ENCODE results near the gene WDR46.

Gene WDR46

DNA sequence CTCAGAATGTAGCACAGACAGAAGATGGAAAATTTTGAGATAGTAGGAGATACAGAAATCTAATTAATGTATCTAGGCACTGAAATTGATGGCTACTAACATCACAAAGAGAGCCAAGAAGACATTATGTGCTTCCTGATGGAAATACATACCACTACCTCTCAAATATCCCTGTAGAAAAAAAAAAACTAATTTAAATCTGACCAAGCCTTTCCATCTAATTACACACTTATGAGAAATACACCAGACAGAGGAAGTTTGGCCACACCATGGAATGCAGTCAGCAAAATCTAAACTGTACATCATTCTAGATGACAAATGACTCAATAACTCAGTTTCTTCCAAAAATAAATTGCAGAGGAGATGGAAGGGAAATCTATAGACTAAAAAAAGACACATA is 36.3 kb downstream of the WDR46 start:
- DNase-seq: no peak

DNA sequence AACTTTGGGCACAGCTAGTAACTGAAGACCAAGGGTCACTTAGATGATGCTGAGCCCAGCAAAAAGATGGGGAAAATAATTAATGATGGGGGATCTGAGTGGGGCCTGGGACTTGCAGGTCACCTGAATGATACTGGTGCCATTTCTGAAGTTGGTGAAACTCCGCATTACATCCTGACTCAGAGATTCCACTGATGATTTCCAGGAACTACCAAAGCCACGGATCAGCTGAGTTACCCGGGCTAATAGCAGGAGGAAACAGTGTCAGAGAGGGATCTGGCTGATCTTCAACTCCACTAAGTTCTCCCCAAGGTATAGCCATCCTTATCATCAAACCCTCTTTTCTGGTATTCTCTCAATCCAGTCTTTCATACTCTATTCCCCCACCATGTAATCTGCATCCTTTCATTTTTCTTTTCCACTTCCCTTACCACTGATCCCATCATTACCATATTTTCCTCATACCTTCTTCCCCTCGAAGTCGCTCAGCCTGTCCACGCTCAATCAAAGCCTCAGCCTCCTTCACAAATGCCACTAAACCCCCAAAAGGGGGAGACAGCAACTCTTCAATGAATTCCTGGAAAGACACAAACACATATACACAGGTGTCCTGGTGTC is 37.5 kb downstream of the WDR46 start:
- no peak for DNase-seq

DNA sequence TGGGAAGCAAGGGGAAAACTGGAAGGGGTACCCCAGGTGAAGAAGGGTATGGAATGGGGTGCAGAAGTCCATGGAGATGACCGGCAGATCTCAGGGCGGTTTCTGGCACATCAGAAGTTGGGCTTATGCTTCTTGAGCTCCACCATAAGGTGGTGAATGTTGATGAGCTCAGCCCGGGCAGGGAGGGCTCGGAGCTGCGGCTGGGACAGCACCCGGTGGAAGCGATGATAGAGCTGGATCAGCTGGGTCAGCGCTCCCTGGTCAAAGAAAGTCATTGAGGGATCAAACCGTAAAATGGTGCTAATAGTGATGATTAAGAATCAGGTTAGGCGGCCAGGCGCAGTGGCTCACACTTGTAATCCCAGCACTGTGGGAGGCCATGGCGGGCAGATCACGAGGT is 38.3 kb downstream of the WDR46 start:
- DNase-seq: no peak

DNA sequence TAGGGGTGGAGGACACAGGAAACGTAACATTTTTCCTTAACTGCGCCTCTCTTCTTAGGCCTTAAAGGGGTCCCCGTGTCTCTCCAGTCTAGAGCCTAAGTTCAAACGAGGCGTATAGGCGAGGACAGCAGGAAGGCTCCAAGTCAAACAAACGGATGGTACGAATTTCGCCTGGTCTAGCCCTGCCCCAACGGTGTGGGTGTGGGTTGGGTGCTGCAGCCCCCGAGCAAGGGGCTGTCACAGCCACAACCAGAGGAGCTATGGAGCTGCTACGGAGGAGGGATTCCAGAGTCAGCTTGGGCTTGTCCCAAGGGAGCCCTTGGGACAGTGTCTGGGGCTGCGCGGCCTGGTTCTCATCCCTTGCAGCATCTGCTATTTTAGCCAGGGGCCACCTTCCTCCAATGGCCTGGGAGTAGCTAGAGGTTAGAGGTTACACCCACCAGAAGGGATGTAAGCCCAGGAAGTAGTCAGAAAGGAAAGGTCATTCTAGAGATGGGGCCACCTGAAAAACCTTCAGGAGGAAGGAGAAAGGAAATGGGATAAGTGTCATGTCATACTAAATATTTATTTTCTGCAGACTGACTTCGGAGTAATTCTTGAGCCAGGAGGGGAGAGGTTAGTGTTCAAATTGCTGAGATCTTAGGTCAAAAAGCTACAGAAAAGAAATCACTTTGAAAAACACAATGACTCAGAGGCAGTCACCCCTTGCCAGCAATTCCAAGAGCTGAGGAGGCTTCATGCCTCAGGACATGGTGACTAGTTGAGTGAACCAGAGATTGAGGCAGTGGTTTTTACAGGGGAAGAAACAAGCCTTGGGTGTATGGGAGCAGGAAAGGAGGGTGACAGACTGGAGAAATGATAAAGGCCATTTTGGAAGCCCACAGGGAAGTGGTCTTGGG is 39.1 kb downstream of the WDR46 start:
- DNase-seq: no peak

DNA sequence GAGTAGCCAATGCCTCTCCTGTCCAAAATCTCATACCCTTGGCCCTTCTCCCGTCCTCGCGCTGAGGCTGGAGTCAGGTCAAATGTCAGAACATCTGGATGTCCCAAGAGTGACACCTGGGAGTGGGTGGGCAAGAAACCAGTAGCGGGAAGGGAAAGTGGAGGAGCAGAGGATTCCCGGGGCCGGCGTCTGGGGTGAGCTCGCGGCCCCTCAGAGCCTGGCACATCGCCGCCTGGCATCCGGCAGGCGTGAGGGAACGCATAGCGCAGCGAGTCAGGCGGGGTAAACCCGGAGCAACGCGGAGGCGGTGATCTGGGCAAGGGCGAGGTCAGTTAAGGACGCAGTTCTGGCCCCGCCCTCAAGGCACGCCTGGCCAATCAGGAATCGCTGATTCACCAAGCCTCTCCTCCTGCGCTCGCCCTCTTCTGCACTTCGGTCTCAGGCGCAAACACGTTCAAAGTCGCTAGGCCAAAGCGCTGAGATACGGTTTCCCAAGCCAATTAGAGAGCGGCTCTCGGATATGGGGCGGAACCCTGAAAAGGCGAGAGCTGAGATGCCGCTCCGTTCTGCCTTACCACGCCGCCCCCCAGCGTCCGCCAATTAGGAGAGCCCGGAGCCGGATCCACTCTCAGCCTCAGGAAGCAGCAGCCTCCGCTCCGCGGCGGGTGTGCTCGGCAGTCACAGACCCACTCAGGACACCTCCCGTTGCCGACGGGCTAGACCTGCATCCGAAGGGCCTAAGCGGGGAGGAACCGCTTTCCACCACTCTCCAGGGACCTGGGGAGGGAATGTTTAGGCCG is 39.9 kb downstream of the WDR46 start:
- DNase-seq: peak; percentile 99

DNA sequence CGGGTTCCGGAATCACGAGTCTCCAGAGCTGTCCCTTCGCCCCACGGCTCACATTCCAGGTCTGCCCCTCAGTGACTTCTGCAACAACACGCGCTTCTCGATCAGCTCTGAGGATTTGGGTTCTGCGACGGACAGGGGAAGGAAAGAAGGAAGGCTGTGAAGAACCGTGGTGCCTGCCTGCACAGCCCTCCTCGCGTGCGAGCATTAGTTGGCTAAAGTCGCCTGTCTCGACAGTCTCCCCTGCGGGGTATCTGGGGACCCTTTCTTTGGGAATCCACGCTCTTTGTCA is 40.5 kb downstream of the WDR46 start:
- DNase-seq: peak; percentile 71

DNA sequence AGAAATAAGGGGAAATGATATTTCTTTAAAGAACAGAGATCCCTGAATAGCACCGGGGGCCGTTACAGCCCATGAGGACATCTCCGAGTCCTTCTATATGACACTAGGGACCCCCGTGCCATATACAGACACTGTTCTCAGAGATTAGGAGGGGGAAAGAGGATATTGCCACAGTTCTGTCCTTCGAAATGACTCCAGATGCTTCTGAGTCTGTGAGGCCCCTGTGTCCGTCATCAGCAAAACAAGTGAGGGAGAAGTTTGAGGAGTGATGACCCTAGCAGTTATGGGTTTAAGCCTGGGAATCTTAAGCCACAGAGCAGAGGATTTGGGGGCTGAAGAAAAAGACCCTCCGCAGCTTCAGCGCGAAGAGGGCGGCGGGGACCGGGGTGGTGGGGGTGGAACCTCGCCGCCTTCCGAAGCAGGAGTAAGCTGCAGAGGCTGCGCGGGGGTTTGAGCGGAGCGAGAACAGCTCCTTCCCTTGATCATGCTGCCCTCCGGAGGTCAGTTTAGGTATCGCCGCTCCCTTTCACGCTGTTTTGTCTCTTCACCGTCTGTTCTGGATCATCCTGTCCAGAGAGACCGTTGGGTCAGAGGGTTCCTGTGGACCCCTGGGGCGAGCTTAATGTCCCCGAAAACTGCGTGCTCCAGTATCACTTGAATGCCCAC is 40.9 kb downstream of the WDR46 start:
- peak; percentile 87 for DNase-seq

DNA sequence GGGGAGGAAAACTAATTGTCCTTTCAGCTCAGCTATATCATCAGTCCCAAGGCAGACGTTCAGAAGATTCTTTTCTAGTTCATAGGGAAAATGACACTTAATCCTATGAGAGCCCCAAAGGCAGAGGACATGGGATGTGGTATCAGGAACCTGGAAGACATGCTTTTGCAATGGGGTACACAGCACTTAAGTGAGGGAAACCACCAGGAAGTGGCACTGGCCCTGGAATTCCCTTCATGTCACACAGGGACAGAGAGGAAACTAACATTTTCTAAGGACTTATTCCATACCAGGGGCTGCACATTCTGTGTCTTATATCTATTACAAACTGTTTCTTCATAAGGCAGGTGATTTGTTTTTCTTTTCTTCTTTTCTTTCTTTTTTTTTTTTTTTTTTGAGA is 45.6 kb downstream of the WDR46 start:
- DNase-seq: no peak

DNA sequence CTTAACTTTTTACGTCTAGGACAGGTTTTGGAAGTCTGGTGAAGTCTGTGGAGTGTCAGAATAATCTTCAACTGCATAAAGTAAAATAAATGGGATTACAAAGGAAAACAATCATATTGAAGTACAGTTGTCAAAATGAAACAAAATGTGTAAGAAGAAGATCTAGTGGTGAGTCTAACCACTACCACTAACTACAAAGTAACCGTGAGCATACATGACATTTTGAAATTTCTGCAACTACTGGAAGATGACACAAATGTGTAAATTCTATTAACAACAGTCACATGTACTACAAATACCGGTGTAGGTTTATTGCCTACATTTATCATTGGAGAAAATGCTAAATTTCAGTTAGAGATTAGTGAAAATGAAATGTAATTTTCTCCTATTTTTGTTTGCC is 47.1 kb downstream of the WDR46 start:
- no peak for DNase-seq

DNA sequence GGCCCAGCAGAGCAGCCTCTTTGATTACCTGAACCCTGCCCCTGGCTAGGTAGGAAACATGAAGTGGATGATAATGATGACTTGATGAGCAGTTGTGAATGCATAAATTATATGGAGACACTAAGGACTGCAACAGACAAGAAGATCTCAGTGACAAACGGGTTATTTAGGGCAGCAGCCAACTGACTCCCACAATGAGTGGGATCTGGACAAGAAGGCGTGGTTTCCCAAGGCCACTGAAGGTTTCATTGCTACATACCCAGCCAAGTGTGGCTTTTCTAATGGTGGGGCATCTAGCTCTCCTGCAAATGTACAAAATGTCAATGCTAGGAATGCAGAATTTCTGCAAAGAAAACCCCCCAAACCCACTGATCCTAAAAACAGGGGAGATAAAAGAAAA is 51.3 kb downstream of the WDR46 start:
- DNase-seq: no peak

DNA sequence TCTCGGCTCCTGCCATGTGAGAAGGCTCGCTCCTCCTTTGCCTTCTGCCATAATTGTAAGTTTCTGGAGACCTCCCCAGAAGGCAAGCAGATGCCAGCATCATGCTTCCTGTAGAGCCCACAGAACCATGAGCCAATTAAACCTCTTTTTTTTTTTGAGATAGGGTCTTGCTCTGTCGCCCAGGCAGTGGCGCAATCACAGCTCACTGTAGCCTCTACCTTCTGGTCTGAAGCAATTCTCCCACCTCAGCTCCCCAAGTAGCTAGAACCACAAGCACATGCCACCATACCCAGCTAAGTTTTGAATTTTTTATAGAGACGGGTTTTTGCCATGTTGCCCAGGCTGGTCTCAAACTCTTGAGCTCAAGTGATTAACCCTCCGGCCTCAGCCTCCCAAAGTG is 52.2 kb downstream of the WDR46 start:
- no peak for DNase-seq

DNA sequence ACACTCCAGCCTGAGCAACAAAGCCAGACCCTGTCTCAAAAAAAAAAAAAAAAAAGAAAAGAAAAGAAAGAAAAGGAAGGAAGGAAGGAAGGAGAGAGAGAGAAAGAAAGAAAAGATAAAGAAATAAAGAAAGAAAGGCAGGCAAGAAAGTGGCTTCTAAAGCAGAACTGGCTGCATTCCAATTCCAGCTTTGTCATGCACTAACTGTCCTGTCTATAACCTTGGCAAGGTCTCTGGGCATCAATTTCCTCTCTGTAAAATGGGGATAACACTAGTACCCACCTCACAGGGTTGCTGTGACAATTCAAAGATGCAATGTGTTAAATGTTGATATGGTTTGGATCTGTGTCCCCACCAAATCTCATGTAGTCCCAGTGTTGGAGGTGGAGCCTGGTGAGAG is 52.7 kb downstream of the WDR46 start:
- no peak for DNase-seq

DNA sequence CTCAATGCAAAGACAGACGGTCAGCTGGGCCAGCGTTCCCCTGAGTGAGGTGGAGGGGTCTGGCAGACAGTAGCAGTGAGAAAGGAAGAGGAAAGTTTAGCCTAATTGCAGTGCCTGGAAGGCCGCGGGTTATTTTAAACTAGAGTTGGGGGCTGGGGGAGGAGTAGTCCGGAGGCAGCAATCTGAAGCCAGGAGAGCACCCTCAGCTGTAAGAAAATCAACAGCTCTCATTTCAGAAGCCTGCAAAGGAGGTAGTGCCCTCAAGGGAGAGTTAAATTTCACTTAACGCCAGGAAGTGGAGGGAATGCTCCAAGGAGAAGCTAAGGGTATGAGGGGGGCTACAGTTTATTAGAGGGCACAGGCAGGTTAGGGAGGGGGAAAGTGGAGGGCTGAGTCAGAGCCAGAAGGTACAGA is 53.8 kb downstream of the WDR46 start:
- peak; percentile 95 for DNase-seq

All from NCI-H2171 treated with DMSO at 0.1 percent for 48 hours (cell line).